Measurements from ENCODE around the gene NUTM2D.
A peak's percentile ranks its signal among the peaks of the same experiment; 100 is the strongest.
"Not testable (repeated sequence)": the region's sequence is repeated elsewhere in the genome, so short reads cannot be mapped to it uniquely, and the experiment has no call there.

NUTM2D gene

DNA sequence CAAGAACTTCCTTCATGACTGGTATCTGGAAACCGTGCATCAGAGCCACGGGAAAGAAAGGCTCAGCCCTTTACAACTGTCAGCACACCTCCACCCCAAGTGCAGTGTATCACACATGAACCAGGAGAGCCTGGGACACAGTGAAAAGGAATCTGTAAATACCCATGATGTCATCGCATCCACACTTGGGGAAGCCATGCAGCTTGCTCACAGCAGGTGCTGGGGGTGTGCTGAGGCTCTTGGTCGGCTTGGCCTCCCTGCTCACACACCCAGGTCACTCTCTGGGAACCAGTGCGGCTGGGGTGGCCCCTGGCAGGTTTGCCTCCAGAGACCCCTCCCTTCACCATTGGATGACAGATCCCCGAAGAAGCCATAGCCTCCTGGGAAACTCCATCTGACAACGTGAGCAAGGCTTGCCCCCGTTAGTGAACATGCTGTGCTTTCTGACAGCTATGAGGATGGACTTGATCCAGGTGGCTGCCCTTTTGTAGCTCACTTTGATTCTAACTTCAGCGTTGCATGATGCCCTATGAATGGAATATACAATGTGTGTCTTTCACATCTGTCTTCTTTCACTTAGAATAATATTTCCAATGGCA, 12.1 kb downstream of the NUTM2D start:
- not testable (repeated sequence) for DNase-seq

DNA sequence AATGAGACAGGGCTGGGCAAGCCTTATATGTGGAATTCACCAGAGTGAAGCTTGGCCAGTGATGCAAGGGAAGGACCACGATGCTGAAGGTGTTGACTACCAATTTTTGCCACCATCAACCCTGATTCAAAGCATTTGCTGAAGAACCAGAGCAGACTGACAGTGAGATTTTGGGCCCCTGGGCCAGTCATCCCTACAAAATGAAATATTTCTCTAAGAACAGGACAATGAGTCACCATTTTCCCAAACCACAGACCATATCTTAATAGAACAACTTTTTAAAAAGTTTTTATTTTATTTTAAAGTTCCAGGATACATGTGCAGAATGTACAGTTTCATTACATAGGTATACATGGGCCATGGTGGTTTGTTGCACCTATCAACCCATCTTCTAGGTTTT, 16.5 kb downstream of the NUTM2D start:
- not testable (repeated sequence) for DNase-seq

DNA sequence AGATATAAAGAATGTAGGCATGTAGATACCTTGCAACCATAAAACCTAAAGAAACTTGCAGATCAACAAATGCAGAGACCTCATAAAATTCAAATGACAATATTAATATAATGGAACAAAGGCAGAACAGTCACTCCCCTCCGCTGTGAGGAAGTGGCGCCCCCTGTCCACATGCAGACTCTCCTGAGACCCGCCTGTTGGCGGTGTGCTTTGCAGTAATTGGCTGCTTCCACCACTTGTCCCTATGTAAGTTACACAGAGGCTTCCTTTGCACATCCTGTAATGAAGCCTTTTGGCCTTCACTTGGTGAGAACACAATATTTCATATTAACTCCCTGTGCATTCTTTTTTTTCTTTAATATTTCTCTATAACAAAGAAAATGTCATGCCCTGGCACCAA, 21.6 kb downstream of the NUTM2D start:
- DNase-seq = not testable (repeated sequence)

DNA sequence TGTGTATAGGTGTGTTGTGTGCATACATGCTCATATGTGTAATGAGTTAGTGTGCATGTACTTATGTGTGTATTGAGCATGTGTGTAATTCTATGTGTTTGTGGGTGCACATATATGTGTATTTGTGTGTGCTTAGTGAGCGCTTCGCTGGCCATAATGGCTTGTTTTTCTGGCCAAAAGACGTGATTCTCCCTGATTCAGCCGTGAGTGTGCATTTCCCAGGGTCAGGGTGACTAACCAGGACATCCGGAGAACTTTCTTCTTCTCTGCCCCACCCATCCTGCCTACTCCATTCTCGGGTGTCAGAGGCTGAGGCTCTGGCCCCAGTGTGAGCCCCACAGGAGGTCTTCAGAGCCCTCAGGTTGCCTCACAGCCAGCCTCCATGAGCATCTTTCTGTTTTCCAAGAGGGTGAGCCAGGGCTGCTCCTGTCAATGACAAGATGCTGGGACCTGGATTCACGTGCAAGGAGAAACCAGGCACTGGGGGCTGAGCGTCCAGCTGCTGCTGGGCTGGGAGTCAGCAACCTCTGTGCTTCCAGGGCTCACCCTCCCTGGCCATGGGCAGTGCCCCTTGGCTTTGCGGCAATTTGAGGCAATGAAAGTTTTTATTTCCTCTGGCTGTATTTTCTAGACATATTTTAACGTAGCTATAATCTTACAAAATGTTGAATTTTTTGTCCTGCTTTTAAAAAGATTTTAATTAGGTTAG, 25.8 kb downstream of the NUTM2D start:
- DNase-seq = not testable (repeated sequence)

DNA sequence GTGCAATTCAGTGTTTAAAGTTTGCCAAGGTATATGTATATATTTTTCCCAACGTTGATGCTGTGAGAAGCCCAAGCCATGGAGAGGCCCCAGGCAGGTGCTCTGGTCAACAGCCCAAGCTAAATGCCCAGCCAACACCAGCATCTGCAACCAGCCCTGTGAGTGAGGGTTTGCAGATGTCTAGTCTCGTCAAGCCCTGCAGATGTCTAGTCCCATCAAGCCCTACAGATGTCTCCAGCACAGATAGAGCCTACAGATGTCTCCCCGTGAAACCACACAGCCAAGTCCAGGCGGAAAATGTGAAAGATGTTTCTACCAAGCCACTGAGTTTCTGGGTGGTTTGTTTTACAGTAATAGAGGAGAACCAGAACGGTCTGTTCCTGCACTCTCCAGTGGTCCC, 26.7 kb downstream of the NUTM2D start:
- not testable (repeated sequence) for DNase-seq

DNA sequence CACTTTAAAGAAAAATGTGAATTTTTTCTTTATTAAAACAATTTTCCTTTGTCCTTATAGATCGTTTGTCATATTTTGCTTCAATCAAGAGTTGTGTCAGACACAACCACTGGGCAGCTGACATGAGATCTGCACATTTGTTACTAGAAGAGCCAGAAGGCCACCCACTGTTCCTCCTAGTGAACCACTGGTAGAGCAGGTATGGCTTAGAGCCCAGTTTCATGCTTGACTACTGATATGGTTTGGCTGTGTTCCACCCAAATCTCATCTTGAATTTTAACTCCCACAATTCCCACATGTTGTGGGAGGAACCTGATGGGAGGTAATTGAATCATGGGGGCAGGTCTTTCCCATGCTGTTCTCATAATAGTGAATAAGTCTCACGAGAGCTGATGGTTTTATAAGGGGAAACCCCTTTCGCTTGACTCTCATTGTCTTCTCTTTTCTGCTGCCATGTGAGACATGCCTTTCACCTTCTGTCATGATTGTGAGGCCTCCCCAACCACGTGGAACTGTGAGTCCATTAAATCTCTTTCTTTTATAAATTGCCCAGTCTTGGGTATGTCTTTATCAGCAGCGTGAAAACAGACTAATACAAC, 28.3 kb downstream of the NUTM2D start:
- not testable (repeated sequence) for DNase-seq

DNA sequence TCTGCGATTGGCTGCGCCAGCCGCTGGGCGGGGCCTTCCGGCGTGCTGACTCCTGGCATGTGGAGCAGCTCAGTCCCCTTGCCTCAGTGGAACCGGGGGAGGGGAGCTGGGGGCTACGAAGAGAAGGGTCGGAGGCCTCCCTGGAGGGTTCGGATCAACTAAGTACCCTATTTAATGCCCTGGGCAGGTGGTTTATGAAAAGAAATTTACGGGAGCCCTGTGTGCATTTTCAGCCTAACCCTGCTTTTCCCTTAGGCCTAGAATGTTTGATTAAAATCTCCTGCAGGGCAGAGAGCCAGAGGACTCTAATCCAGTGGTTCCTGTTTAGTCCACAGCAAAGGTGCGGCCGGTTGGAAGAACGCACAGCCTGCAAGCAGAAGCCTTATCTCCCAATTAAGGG, 33.8 kb downstream of the NUTM2D start:
- not testable (repeated sequence) for DNase-seq

DNA sequence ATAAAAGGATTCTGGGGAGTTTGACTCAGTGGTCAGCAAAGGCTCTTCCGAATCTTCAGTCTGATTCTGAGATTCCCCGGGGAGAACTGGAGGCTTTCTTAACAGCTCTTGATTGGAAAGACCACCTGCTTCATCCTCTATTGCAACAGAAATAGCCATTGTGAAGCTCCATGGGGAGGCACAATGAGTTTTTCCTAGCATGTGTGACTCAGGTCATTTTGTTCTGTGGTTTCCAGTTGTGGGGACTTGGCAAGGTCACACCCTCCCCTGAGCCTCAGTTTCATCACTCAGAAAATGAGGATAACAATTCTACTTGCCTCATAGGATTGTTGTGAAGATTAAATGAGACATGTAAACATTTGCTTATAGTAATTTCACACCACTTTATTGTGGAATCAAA, 38.7 kb downstream of the NUTM2D start:
- DNase-seq = not testable (repeated sequence)

DNA sequence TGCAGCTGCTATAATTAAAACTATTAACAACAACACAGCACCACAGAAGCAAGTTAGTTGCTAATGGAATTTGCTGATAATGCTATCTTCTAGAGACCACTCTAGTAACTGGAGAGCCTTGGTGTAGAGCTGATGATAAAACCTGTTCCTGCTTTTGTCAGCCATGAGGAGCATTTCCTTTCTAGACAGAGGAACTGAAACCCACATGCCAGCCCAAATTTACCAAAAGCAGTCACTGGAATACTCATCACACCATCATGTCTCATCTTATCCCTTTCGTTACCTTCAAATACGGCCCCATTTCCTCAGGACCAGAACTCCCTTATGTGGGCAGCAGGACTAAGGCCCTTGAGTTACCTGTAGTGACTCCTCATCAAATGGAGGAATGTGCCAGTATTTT, 40.9 kb downstream of the NUTM2D start:
- DNase-seq = not testable (repeated sequence)

DNA sequence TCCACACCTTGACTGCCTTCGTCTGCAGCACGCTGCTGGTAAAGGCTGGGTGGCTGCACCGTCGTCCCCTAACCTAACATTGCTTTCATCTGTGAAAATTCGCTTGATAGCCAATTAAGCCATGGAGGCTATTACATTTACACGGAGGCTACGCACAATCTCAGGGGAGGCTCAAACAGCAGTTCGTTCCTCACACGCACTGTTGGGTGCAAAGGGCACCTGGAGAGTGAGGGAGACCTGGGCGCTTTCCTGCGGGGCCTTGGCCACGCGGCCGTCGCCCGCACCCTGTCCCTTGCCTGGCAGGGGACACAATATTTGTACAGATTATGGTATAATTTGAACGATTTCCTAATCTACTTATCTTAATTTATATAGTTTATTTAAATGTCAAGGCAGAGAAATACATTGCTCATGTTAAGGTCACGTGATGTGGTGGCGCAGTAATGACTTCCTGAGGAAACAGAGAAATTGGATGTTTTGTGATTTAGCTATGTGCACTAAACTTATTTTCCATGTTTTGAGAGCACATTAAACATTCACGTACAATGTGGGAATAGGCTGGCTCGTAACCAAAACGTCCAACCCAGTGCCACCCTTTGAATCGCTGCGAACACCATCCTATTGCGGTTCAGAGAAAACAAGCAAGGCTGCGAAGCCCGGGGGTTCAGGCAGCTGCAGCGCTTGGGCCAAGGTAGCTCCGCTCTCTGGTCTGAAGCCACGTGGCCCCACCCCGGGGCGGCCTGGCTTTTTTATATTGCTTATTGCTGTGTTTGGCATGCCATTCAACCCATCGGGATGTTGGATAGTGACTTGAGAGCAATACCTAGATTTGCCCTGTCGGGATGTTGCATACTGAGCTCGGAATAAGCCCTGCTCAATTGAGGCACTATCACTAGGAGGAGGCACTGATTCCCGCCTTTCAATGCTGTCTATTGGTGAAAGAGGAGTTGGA, 50.2 kb downstream of the NUTM2D start:
- DNase-seq = peak in 4 of 51 donors; percentile 0 to 5 (median 2)

DNA sequence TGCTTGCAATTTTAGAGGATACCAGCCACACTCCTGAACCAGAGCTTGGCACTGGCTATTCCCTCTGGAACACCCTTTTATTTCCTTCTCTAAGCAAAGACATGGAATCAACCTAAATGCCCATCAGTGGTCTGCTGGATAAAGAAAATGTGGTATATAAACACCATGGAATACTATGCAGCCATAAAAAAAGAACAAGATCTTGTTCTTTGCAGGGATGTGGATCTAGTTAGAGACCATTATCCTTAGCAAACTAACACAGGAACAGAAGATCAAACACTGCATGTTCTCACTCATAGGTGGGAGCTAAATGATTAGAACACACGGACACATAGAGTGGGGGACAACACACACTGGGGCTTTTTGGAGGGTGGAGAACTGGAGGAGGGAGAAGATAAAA, 56.4 kb downstream of the NUTM2D start:
- DNase-seq = not testable (repeated sequence)

All from hypothalamus (tissue), 51 donors.